Measurements from ENCODE around the gene TMEM123.

DNA sequence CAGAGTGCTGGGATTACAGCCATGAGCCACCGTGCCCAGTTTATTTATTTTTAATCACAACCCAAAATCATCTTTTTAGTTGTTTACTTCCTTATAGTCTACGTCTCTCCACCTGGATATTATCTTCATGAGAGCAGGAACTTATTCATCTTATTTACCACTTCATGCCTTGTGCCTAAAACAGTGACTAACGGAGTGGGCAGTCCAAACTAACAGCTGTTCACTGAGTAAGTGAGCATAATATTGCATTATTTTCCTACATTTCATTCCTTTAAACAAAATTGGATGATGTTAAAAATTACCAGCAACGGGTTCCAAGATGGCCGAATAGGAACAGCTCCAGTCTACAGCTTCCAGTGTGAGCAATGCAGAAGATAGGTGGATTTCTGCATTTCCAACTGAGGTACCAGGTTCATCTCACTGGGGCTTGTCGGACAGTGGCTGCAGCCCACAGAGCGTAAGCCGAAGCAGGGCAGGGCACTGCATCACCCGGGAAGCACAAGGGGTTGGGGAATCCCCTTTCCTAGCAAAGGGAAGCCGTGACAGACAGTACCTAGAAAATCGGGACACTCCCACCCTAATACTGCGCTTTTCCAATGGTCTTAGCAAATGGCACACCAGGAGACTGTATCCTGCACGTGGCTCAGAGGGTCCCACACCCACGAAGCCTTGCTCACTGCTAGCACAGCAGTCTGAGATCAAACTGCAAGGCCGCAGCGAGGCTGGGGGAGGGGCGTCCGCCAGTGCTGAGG is 14.1 kb downstream of the TMEM123 start:
- no peak for TF ChIP-seq EZH2phosphoT487 (IDR thresholded peaks at IDR 0.05; ENCODE audit: borderline replicate concordance)
- no peak for TF ChIP-seq CTCF (conservative IDR thresholded peaks at IDR 0.05; ENCODE audit: low read length)

All from Loucy (cell line).